GM10266 (cell line): ENCODE data around the gene GALM.

Source experiments
- DNase-seq: peaks from one replicate; pipeline ENCODE4 v3.0.0; 2012; ENCODE audit errors: extremely low spot score
- CTCF ChIP-seq: IDR thresholded peaks from 2 replicates; pipeline ENCODE4 v1.5.1; 2012; ENCODE audit warnings: mild to moderate bottlenecking, low read depth; ENCODE audit not compliant: control insufficient read depth, insufficient read depth; ENCODE audit errors: missing control alignments

Gene GALM

GRCh38 chr2:38778687-38779082 lies 112.8 kb downstream of the GALM start:
- no peak for DNase-seq

GRCh38 chr2:38783586-38783985 lies 117.7 kb downstream of the GALM start:
- TF ChIP-seq CTCF, result no peak

More at GRCh38 chr2:38778687-38779082, 112.8 kb downstream of the GALM start:
- no peak for TF ChIP-seq CTCF

More at GRCh38 chr2:38783586-38783985, 117.7 kb downstream of the GALM start:
- DNase-seq, result no peak
